GM12874 (cell line): ENCODE measurements around the gene SLC15A1.

Experiments
- TF ChIP-seq, protein P1 (sequence below): IDR thresholded peaks from 2 replicates; pipeline ENCODE4 v1.5.1; 2011; ENCODE audit warnings: low read depth, mild to moderate bottlenecking, control low read depth, low read length, moderate library complexity; ENCODE audit not compliant: insufficient read depth

Gene SLC15A1

GRCh38 chr13:98738213-98738612 is 14.3 kb downstream of the SLC15A1 start:
- TF ChIP-seq, protein P1, sequence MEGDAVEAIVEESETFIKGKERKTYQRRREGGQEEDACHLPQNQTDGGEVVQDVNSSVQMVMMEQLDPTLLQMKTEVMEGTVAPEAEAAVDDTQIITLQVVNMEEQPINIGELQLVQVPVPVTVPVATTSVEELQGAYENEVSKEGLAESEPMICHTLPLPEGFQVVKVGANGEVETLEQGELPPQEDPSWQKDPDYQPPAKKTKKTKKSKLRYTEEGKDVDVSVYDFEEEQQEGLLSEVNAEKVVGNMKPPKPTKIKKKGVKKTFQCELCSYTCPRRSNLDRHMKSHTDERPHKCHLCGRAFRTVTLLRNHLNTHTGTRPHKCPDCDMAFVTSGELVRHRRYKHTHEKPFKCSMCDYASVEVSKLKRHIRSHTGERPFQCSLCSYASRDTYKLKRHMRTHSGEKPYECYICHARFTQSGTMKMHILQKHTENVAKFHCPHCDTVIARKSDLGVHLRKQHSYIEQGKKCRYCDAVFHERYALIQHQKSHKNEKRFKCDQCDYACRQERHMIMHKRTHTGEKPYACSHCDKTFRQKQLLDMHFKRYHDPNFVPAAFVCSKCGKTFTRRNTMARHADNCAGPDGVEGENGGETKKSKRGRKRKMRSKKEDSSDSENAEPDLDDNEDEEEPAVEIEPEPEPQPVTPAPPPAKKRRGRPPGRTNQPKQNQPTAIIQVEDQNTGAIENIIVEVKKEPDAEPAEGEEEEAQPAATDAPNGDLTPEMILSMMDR, result no peak

DNA sequence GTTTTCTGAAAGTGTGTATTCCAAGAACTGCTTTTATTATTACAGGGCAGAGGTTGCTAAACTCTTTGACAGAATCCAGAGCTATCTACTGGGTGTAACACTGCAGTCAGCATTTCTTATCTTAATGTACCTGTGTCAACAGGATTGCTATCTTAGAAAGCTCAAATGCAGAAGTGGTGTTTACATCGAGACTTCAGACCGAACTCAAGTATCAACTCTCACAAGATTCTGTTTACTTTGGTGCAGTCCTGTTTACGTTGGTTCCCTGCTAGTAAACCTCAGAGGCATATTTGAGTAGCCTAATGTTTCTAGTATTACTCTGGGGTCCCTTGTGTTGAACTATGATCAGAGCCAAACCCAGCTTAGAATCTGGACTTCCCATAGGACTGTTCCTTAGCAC is 20.5 kb downstream of the SLC15A1 start:
- TF ChIP-seq, protein P1, result no peak

GRCh38 chr13:98731038-98731437 is 21.4 kb downstream of the SLC15A1 start:
- TF ChIP-seq, protein P1, result no peak

DNA sequence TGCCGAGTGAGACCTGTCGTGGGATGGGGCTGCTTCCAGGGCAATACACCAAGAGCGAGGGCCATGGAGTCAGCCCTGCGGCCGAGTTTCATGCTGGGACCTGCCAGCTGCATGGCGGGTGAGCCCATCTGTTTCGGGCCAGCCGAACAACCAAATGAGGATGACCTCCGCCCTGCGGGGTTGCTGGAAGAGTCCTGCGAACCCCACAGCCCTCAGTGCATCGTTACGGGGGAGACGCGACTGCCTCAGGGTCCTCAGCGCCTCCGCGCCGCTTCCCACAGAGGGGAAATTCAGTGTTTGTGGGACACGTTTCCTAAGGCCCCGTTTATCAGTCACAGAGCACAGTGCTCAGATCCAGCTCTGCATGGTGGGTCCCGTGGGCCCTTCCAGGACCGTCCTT is 22.0 kb downstream of the SLC15A1 start:
- TF ChIP-seq, protein P1, result no peak

- TF ChIP-seq, protein P1, result no peak
Observed at GRCh38 chr13:98729658-98730057, 22.8 kb downstream of the SLC15A1 start.

DNA sequence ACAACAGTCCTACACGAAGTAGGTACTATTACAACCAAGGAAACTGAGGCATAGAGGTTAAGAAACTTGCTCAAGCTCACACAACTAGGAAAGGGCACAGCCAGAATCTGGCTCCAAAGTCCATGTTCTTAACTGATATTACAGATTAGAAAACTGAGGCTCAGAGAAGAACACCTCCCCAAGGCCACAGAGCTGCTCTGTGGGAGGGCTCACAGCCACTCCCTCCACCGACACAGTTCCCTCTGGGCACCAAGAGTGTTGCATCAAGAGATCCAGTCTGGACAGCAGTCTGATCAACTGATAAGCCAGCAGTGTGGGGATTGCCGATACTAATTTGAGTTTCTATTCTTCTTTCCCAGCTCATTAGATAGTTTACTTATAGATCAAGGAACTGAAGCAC is 29.5 kb downstream of the SLC15A1 start:
- TF ChIP-seq, protein P1, result no peak

GRCh38 chr13:98721825-98722510 is 30.5 kb downstream of the SLC15A1 start:
- TF ChIP-seq, protein P1, result no peak
